Measurements from ENCODE around the gene SCN9A. TPM values are rescaled to one million over a fixed set of nuclear protein-coding genes. Genes with fewer than 3 reads are reported as not detected.
"Not testable (repeated sequence)": the region's sequence is repeated elsewhere in the genome, so short reads cannot be mapped to it uniquely, and the experiment has no call there.

Gene SCN9A
- total and polyA plus RNA-seq, 2 donors (not counting 1 experiment from before 2014, with no cell fraction given) = 64.2 to 105 TPM

- Histone ChIP-seq H3K27ac (ENCODE audit: insufficient read depth, low read length) (peak overlapping the region; percentile 4), H3K9me3 (ENCODE audit: control insufficient read depth, insufficient read depth, low read depth, low read length) (no peaks in the 10 kb centered on the region), H4K20me1 (ENCODE audit: control insufficient read depth, extremely low read depth, insufficient read depth, low read length) (no peaks in the 10 kb centered on the region), H3K4me1 (ENCODE audit: control insufficient read depth, extremely low read depth, insufficient read depth, low read length) (peaks cover 10% of the 10 kb centered on the region), H3K4me3 (replicated peaks in 1 of 4; ENCODE audit: control extremely low read depth in 1 of 4, insufficient read depth in 1 of 4, low read depth in 3 of 4, low read length in 4 of 4) (no peak overlapping the region), H3K27me3 (ENCODE audit: control insufficient read depth, insufficient read depth, low read length) (no peaks in the 10 kb centered on the region), H3K79me2 (ENCODE audit: control insufficient read depth, insufficient read depth, low read length) (no peaks in the 10 kb centered on the region), H3K9ac (ENCODE audit: insufficient read depth, low read length) (no peak overlapping the region), H2AFZ (ENCODE audit: low read length) (peak overlapping the region; percentile 29), H3K4me2 (ENCODE audit: extremely low read depth, insufficient read depth, low read length) (peak overlapping the region; percentile 54), H3K36me3 (ENCODE audit: control insufficient read depth, insufficient read depth, low read length) (no peaks in the 10 kb centered on the region)
- TF ChIP-seq CTCF (conservative IDR thresholded peaks at IDR 0.05 in 1 of 2, IDR thresholded peaks at IDR 0.05 in 1 of 2; ENCODE audit: low read depth in 1 of 2, low read length in 2 of 2) (no peak), EZH2 (IDR thresholded peaks at IDR 0.05; ENCODE audit: low read length, missing control alignments) (no peak)
- DNase-seq (ENCODE audit: low read depth in 2 of 2) = peak; percentile 35 to 96
These were observed 35.9 kb upstream of the SCN9A start for GRCh38 chr2:166411473-166412230.

- no peaks in the 10 kb centered on the region for H3K9me3 ChIP-seq (ENCODE audit: control insufficient read depth, insufficient read depth, low read depth, low read length)
- no peaks in the 10 kb centered on the region for H3K27me3 ChIP-seq (ENCODE audit: control insufficient read depth, insufficient read depth, low read length)
- H3K9ac ChIP-seq (ENCODE audit: insufficient read depth, low read length) = no peak overlapping the region
- H3K27ac ChIP-seq (ENCODE audit: insufficient read depth, low read length) = peak overlapping the region; percentile 23
- DNase-seq (ENCODE audit: low read depth in 2 of 2) = peak; percentile 87 to 98
- no peak overlapping the region for H2AFZ ChIP-seq (ENCODE audit: low read length)
- no peaks in the 10 kb centered on the region for H3K36me3 ChIP-seq (ENCODE audit: control insufficient read depth, insufficient read depth, low read length)
- no peaks in the 10 kb centered on the region for H4K20me1 ChIP-seq (ENCODE audit: control insufficient read depth, extremely low read depth, insufficient read depth, low read length)
- H3K4me3 ChIP-seq (replicated peaks in 1 of 4; ENCODE audit: control extremely low read depth in 1 of 4, insufficient read depth in 1 of 4, low read depth in 3 of 4, low read length in 4 of 4) = no peak overlapping the region
- TF ChIP-seq EZH2 (IDR thresholded peaks at IDR 0.05; ENCODE audit: low read length, missing control alignments) = no peak
- no peak for TF ChIP-seq CTCF (conservative IDR thresholded peaks at IDR 0.05 in 1 of 2, IDR thresholded peaks at IDR 0.05 in 1 of 2; ENCODE audit: low read depth in 1 of 2, low read length in 2 of 2)
- peaks cover 10% of the 10 kb centered on the region for H3K4me1 ChIP-seq (ENCODE audit: control insufficient read depth, extremely low read depth, insufficient read depth, low read length)
- H3K79me2 ChIP-seq (ENCODE audit: control insufficient read depth, insufficient read depth, low read length) = no peaks in the 10 kb centered on the region
- peak overlapping the region; percentile 54 for H3K4me2 ChIP-seq (ENCODE audit: extremely low read depth, insufficient read depth, low read length)
These were observed 35.2 kb upstream of the SCN9A start for GRCh38 chr2:166410828-166411472.

GRCh38 chr2:166407746-166408145, 32.0 kb upstream of the SCN9A start:
- not testable (repeated sequence) for H3K4me3 ChIP-seq (replicated peaks in 1 of 4; ENCODE audit: control extremely low read depth in 1 of 4, insufficient read depth in 1 of 4, low read depth in 3 of 4, low read length in 4 of 4); H3K79me2 ChIP-seq (ENCODE audit: control insufficient read depth, insufficient read depth, low read length); H3K27me3 ChIP-seq (ENCODE audit: control insufficient read depth, insufficient read depth, low read length); DNase-seq (ENCODE audit: low read depth in 2 of 2); H3K36me3 ChIP-seq (ENCODE audit: control insufficient read depth, insufficient read depth, low read length); H4K20me1 ChIP-seq (ENCODE audit: control insufficient read depth, extremely low read depth, insufficient read depth, low read length); H2AFZ ChIP-seq (ENCODE audit: low read length); H3K4me2 ChIP-seq (ENCODE audit: extremely low read depth, insufficient read depth, low read length); H3K4me1 ChIP-seq (ENCODE audit: control insufficient read depth, extremely low read depth, insufficient read depth, low read length); H3K9me3 ChIP-seq (ENCODE audit: control insufficient read depth, insufficient read depth, low read depth, low read length); H3K27ac ChIP-seq (ENCODE audit: insufficient read depth, low read length); H3K9ac ChIP-seq (ENCODE audit: insufficient read depth, low read length)

All from fibroblast of lung (primary cell).